GM11168 (cell line): ENCODE measurements around the gene TMEM181.

Experiments used
- in situ Hi-C: fragments of 300-500 bp; cut with MboI; formaldehyde crosslinking; loops from one replicate; pipeline ENCODE4 v1.12.0; 2022; ENCODE audit warnings: low sequenced_read_pairs; ENCODE audit not compliant: unreplicated experiment

The TMEM181 gene

DNA sequence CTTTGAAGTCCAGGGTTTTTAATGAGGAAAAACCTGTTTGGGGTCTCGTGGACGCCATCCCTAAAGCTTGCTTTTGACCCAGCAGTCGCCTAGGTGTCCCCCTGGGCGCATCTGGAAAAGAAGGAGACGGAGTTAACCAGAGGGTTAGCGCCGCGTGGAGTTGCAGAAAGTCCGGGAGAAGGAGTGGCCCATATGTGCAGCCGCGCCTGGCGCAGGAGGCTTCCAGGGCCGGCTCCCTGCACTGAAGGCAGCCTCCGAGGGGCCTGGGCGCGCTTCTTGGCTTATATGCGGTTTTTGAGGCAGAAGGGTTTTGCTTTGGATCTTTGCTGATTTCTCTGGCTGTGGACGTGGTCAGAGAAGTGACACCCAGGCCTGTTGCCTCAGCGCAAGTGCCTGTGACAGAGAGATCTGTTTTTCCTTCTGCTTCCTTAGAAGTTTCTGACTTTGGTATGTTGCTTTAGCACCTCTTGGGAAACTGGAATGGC is 987 bp downstream of the TMEM181 start:
- in situ Hi-C loops, result no loop called here

DNA sequence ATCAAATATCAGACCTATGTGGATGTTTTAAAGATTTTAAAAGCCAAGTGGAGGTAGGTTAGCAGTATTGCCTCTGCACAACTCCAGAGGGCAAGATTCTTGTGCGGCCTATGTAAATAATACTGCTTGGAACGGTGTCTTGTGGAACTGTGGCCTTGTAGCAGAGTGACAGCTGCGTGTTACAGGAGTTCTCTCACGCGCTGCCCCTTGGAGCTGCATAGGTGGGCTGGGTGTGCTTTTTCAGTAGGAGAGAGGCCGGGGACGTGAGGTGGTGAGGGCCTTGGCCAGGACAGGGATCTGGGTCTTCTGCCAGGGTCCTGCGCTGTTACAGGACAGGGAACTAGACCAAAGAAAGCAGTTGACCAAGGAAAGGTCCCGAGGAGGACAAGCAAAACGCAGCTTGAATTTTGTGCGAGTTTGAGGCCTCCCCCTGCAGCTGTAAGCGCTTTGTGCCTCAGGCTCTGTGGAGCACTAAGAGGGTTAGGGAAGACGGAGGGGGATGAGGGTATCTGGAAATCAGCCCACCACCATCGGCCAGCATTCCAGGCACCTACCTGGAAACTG is 1.5 kb downstream of the TMEM181 start:
- in situ Hi-C loops, result no loop called here

DNA sequence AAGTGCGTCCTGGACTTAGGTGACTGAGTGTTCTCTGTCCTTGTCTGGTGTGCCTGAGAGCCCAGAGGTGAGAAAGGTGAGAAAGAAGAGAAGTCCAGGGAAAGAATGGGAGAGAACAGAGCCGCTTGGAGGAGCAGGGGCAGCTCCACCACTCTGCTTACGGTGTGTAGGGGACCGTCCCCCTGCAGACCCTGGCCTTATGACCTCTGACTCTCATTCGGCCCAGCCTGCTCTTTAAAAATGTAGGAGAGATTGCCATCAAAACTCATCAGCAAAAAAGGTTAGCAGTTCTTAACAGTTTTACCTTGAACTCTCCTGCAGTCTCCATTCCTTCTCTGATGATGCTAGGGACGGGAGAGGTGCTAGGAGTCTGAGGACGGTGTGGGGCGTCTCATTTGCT is 2.0 kb downstream of the TMEM181 start:
- in situ Hi-C loops, result no loop called here

DNA sequence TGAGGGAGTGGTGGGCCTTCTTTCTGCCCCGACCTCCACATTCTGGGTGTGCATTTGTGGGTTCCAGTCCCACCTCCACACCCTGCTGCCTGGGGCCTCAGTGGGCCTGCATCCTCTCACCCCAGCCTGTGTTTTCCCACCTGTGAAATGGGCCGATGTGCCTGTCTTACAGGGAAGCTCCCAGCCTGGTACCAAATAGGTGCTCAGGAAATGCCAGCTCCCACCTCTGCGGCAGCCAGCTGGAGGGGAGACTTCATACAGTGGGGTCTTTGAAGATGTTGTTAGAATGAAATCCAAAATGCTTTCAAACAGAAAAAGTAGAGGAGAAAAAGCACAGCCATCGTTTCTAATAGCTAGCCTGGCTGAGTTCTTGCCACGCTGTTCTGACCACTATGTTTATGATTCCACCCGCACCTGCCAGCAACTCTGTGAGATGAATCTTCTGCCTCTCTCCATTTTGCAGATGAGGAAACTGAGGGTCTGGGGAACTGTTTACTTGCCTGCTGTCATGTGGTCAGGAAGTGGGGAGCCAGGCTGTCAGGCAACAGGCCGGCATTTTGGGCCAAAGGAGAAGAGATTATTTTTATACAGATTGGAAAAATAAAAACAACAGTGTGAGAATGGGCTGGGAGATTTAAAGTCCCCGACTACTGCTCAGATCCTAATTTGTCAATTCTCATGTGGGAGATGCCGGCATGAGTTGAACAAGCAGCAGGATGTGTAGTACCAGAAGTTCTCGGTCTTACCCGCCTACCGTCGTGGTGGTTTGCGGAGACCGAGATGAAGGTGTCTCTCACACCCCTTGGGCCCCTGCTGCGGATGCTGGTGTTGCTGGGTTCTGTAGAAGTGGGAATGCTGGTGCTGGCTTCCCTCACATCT is 4.6 kb downstream of the TMEM181 start:
- in situ Hi-C loops, result no loop called here

DNA sequence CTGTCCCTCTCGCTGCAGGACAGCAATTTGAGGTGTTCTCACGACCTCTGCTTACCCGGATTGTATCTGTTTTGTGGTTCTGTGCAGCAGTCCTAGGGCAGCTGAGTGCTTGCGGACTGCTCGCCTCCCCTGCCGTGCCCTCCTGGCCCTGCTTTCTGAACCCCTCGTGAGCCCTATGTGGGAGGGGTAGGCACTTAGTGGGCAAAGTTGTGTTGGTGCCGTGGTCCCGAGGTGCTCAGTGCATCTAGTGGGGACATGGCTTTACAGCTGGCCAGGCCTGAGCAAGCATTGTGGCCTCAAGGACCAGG is 5.2 kb downstream of the TMEM181 start:
- in situ Hi-C loops, result no loop called here

DNA sequence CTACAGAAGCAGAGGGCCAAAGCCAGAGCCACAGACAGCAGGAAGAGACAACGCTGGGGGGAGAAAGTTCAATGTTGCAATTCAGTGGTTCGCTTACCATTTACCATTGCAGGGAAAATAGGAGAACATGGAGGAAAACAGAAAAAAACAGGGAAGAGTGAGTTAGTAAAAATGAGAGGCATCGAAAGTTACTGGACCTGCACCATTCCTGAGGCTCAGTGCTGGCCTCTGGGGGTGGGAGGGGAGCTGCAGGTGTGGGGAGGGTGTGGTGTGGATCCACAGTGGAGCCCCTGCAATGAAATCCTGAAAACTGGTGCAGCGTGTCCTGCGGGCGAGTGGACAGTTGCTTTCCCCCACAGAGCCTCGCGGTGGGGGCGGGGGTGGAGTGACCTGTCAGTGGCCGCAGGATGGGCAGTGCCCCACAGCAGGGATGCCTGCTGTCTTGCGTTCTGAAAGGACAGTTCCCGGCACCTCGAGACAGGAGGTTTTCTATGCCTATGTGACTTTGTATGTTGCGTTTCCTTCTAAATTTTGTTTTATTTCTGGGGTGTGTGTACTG is 5.7 kb downstream of the TMEM181 start:
- in situ Hi-C loops, result no loop called here

DNA sequence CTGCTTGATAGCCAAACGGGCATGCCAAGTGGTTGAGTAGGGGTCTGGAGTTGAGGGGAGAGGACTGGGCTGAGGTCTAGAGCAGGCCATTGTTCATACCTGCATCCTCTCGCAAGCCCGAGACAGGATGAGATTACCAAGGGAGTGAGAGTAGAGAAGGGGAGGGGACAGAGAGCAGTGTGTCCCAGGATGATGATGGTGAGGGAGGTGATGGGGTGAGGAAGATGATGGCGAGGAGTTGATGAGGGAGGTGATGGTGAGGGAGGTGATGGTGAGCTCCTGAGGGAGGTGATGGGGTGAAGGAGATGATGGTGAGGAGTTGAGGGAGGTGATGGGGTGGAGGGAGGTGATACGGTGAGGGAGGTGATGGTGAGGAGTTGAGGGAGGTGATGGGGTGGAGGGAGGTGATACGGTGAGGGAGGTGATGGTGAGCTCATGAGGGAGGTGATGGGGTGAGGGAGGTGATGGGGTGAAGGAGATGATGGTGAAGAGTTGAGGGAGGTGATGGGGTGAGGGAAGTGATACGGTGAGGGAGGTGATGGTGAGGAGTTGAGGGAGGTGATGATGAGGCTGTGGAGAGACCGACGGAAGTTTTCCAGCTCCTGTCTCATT is 6.4 kb downstream of the TMEM181 start:
- in situ Hi-C loops, result no loop called here

DNA sequence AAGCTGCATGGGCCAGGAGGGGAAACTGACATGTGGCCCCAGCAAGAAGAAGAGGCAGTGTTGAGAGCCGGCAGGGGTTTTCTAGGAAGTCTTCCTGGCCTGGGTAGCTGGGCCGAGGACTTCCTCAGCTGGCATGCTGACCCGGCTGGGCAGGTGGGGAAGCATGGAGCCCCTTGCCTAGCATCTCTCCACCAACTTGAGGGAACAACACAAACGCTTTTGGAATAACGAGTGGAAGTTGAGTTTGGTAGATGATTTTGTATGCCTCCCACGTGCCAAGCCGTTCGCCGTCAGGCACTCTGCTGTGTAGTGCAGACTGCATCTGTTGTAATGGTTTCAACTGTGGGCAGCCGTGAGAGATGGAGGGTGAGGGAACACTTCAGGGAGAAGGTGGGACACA is 7.3 kb downstream of the TMEM181 start:
- in situ Hi-C loops, result no loop called here

DNA sequence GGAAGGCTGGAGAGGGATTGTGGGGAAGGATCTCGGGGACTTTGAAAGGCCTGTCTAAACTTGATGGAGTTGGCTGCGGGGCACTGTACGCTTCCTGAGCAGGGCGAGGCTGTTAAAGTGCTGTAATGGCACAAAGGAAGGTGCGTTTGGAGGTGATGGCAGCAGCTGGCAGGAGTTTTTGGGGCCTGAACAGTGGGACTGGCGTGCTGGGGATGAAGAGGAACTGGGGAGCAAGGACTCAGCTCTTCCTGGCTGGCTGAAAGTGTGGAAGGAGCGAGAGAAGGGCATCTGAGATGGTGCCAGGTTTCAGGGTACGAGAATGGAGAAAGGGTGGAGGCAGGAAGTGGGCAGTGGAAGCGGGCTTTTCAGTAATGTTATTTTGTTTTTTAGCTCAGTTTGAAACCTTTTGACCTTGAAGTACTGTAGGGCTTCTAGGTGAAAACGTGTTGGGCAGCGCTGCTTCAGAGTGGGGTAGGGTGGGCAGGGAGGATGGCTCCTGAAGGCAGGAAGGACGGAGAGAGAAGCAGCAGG is 8.0 kb downstream of the TMEM181 start:
- in situ Hi-C loops, result no loop called here

DNA sequence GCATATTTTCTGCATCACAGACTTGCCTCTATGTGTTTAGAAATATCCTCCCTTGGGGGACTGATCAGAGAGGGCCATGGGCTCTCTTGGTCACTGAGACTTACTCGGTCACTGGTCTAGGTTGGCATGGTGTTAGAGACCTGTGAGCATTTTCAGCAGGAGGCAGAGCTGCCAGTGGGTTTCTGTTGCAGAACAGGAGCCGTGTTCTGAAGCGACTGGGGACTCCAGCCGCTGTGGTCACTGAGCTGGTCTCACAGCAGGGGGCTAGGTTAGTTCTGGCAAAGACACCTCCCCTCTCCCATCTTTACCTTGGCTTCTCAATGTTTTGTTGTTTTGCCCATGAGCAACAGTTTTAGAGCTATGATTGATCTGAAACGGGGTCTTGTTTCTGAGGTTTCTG is 8.7 kb downstream of the TMEM181 start:
- in situ Hi-C loops, result no loop called here

DNA sequence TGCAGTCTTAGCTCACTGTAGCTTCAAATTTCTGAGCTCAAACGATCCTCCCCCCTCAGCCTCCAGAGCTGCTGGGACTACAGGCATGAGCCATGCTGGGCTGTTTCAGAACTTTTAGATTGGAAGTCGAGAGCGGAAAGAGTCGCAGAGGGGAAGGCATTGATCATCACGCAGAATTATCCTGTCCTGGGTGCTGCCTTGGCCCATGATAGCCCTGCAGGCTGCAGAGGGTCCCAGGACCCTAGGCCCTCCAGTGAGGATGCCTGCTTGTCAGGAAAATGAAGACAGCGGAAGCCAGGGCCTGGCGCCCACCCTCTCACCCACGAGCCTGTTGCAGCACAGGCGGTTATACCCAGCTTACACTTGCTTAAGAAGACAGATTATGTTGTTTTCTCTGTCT is 9.1 kb downstream of the TMEM181 start:
- in situ Hi-C loops, result no loop called here

DNA sequence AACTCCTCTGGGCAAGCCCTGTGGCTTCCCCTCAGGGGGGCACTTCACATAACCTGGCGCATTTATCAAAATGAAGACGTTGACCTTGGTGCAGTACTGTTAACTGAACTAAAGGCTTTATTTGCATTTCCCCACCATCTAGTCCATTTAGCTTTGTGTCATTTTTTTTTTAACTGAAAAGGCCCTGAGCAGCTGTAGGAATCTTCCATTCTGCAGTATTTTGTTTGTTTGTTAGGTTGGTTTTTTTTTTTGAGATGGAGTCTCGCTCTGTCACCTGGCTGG is 10.7 kb downstream of the TMEM181 start:
- in situ Hi-C loops, result no loop called here

DNA sequence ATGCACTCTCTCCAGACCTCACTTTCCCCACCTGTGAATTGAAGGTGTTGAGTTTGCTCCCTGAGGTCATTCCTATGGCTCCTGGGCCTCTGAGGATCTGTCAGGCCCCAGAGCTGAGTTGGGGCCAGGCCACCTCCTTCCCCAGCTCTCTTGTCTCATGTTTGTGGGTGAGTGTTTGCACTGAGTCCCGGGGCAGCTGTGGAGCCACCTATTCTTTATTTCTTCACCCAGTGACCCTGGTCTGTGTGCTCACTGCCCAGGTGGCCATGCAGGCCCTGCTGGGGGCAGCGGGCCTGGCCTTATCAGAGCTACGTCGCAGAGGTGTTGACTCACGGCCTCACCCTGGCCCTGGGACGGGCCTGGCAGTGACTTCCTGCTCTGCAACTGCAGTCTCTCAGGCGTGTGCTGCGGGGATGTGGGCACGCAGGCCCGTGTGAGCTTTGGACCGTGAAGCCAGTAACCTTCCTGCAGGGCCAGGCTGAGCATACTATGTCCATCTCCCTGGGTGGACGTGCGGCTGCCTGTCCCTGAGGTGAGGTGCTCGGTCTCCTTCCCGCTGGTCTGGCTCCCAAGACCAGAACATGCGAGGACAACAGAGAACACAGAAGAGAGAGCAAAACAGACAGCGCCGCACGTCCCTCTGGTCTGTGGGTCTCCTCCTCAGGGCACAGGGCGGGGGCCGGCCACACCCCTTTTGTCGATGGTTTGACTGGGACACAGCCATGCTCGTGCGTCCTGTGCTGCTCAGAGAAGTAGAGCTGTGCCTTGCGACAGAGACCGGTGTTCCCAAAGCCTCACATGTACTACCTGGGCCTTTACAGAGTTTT is 12.1 kb downstream of the TMEM181 start:
- in situ Hi-C loops, result no loop called here

DNA sequence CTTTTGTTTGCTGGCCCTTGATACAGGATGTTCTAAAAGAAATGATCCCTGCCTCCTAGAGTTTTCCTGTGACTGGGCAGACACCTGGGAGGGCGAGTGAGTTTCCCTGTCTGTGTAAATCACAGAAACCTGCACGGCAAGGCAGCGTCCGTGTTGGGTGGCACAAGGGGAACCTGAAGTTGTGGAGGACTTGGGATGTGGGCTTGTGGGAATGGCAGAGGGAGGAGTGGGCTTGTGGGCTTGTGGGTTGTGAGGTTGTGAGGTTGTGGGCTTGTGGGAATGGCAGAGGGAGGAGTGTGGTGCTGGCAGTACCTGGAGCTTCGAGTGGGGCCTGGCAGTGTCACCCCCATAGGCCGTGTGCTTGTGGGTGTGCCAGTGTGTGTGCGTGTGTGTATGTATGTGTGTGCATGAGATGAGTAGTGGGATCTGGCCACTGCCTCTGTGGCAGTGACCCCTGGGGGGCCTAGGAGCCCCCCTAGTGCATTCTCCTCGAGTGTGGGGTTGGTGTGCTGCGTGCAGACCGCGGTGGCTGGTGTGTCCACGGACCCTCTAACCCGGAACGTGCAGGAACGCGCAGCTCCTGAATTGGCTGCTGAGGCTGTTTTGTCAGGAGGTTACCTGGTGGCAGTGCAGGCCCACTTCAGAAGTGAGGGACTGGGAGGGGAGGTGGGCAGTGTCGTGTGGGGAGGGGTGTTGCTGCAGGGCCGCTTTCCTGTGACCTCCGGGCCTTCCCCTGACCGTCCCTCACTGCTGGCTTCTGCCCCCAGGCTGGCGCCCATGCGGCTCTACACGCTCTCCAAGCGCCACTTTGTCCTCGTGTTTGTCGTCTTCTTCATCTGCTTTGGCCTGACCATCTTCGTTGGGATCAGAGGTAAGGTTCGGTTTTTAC is 13.0 kb downstream of the TMEM181 start:
- in situ Hi-C loops, result no loop called here

DNA sequence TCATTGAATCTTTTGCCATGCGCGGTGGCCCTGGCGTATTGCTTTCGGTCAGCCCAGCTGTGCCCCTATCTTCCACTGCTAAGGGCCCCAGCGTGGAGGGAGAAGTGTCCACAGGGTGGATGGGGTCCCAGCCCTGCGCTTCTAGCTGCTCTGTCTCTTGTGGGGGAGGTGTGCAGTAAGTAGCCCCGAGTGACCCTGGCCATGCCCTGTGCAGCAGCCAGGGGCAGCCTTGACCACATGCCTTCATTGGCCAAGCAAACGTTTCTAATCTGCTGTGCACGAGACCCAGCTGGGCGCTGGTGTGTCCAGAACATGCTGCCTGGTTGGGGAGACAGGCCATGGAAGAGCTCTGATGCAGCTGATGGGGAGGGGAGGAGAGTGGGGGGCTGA is 13.6 kb downstream of the TMEM181 start:
- in situ Hi-C loops, result no loop called here

DNA sequence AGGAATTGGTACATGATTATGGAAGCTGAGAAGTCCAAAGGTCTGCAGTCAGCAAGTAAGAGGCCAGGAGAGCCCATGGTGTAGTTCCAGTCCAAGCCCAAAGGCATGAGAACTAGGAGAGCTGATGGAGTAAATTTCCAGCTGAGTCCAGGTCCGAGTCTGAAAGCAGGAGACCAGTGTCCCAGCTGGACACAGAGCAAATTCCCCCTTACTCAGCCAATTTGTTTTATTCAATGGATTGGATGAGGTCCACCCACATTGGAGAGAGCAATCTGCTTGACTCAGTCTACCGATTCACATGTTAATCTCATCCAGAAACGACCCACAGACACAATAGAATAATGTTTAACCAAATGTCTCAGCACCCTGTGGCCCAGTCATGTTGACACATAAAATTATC is 14.9 kb downstream of the TMEM181 start:
- in situ Hi-C loops, result no loop called here

DNA sequence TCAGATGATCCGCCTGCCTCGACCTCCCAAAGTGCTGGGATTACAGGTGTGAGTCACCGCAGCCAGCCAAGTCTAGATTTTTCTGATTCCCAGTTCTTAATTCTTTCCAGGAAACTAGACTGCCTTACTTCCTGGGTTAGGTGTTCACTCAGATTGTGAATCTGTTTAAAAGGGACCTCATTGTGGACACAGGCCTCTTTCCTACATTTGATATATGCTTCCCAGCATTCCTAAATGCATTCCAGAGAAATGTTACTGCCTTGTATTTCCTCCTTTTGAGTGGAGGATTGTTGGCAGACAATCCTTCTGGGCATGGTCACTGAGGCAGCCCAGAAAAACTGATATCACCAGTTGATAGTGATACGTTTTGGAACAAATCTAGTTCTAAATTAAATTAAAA is 15.7 kb downstream of the TMEM181 start:
- in situ Hi-C loops, result no loop called here

DNA sequence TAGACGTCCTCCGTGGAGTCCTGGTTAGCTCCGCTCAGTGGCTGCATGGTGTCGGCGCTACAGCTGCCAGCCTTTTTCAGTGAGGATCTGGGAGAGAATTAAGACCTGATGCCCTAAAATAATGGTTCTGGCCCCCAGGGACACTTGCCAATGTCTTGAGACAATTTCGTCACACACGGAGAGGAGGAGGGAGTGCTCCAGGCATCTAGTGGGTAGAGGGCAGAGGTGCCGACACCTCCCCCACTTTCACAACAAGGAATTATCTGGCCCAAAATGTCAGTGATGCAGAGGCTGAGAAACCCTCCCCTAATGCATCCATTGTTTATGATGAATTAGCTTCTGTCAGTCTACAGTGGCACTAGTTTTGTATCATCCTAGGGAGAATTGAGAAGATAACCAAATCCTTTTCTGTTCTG is 24.4 kb downstream of the TMEM181 start:
- in situ Hi-C loops, result no loop called here

DNA sequence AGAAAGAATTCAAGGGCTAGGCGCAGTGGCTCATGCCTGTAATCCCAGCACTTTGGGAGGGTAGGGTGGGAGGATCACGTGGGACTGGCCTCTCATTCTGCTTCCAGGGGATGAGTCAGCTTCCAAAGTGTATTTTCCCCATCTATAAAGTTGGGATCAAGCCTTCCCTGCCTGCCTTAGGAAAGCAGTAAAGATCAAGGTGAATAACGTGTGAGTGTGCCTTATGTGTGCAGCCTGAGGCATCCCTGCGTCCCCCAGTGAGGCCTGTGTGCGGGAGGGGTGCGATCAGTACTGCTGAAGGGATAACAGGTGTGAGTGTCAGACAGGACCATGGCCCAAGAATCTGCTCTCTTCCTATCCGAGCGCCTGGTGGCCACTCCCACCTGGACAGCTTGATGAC is 26.8 kb downstream of the TMEM181 start:
- in situ Hi-C loops, result no loop called here

DNA sequence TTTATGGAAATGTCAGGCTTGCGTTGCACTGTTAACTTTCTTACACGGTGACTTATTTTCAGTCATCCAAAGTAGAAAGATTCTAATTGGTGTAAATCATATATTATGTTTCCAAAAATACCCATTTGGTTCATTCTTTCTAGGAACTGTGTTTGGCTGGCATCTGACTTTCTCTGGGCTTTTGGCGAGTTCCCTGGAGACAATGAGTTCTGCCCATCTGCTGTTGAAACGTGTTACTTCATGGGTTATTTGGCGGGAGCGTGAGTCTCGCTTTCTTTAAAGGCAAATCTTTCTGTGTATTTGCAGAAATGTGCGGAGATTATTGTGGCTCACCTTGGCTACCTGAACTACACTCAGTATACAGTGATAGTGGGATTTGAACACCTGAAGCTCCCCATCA is 29.5 kb downstream of the TMEM181 start:
- in situ Hi-C loops, result no loop called here
